HG03378 (cell line): ENCODE measurements around the gene PPP2R2C.

Experiments used
- ATAC-seq: cut with Tn5 transposase; IDR thresholded peaks from one replicate; pipeline ENCODE4 v1.9.1; 2021; ENCODE audit warnings: mild to moderate bottlenecking, moderate library complexity; ENCODE audit not compliant: unreplicated experiment

PPP2R2C gene

GRCh38 chr4:6449746-6450369, 22.6 kb downstream of the PPP2R2C start:
- no peak for ATAC-seq

DNA sequence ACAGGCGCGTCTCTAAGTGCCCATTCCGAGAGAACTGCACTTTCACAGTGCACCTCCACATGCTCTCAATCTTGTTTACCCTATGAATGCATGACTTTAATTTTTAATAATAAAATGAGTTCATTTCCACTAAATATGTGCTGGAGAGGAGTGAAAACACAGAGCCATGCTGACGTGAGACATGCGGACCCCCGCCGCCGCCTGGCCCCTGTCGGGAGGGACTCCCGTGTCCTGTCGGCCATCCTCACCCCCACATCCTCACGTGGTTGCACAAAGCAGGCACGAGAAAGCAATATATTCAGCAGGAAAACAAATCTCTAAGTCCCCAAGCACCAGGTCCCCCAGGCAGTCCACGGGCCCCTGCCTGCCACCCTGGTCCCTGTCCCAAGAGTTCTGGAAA, 23.1 kb downstream of the PPP2R2C start:
- ATAC-seq: no peak

DNA sequence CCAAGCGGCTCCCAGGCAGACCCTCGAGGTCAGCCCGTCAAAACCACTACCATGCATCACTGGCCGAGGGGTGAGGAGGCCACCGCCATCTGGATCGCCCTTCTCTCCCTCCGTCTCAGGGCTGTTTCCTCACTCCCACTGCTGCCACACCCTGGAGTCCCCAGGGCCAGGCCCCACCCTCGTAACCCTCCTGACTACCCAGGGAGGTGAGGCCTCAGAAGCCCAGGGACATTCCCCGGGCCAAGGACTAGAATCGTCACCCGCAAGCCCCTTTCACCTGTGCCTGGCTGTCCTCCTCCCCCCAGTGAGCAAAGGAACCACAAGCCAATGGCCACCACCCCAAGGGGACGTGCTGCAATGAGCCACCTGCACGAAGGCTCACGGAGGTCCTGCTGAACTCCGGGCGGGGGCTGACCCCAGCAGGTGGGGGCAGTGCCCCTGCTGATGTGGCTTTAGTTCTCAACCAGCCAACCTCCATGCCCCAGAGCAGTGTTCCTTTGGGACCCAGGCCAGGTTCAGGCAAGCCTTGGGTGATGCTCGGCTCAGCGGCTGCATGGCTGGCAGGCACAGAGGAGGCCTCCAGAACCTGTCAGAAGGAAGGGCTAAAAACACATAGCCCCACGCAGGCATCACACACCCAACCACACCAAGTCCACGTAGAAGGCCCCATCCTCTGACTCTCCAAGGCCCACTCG, 23.8 kb downstream of the PPP2R2C start:
- ATAC-seq: no peak

DNA sequence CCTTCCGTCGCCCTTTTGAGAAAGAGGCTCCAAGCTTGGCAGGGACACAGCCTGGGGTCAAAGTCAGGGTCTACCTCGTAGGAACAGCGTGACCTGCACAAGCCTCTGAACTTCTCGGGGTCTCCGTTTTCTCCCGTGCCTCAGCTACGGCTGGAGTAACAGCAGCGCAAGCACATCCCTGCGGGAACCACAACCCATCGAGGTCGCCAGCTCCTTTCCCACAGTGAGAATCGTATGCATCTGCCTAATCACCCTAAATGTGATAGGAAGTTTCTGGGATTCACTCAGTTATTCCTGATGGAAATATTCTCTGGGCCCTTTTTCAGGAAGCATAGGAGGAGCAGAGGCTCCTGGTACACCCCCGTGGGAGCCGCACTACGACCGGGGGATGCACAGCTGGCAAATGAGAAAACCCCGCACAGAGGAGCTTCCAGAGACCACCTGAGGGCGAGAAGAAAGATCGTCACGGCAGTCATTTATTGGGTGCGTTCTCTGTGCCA, 24.7 kb downstream of the PPP2R2C start:
- no peak for ATAC-seq

DNA sequence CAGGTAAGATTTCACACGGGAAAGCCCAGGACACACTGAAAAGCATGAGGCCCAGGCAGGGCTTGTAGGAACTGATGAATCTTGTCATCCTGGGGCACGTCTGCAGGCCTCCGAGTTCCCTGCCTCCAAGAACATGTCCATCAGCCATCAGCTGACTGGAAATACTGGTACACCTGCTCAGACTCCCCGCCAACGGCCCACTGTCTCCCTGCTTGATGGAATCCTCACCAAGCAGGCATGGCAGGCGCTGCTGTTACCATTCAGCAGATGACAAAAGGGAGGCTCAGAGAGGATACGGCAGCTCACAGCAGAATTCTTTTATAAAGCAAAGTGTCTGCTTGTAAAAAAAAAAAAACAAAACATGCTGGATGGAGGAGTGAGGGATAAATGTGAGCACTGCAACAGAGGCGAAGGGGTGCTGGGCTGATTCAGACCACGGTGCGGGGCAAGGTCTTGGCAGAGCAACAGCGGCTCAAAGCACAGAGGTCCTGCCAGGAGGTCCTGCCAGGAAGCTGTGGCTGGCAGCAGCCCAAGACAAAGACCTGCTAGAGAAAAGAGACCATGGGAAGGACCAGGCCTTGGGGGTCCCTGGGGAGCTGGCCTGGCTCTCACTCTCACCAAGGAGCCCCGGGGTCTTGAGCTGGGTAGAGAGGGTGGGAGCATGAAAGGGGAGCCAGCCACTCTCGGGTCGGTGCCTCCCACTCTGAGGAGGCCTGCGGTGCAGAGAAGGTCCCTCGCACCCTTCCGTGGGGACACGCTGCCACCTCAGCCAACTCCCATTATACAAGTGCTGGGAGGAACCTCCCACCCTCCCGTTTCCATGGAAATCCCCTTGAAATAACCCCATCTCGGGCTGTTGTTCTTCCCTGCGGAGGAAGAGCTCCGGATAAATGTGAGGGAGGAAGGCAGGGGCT, 25.6 kb downstream of the PPP2R2C start:
- no peak for ATAC-seq

- no peak for ATAC-seq
Observed at GRCh38 chr4:6446130-6446482, 26.3 kb downstream of the PPP2R2C start.

DNA sequence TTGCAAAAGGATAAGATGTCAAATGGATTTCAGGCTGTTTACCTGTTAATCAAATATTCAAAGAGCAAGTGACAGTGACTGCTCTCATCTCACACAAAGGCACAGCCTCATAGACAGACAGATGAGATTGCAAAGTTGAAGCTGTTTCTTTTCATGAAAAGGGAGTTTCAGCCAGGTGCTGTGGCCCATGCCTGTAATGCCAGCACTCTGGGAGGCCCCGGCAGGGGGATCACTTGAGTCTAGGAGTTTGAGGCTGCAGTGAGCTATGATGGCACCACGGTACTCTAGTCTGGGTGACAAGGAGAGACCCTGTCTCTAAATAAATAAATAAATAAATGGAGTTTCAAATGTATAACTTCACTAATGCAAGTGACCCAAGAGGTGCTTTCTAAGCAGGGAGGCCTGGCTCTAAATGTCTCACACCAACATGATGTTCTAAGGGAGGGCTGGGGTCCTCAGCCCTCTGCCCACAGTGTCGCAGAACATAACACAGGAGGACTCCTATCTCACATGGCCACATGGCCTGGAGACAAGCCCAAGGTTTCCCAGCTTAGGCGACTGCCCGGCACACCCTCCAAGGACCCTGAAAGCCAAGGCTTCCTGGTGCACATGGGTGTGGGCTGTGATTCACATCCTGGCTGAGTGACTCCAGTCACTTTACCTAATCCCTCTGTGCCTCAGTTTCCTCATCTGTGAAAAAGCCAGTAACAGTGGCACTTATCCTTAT, 26.8 kb downstream of the PPP2R2C start:
- ATAC-seq: no peak

DNA sequence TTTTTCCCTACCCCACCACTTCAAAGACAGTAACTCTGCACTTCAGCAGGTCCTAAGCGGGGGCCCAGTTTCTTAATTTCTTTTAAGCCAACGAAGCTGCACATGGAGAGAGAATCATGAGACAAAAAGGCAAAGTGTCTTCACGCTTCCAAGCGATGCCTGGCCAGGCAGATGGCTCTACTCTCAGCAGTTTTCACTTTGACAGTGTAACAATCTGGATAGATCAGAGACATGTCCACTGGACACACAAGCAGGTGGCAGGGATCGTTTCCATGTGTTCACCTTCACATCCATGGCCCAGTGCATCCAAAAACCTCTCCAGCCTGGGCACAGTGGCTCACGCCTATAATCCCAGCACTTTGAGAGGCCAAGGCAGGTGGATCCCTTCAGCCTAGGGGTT, 27.8 kb downstream of the PPP2R2C start:
- no peak for ATAC-seq

GRCh38 chr4:6443035-6444023, 29.1 kb downstream of the PPP2R2C start:
- no peak for ATAC-seq

- no peak for ATAC-seq
Observed at GRCh38 chr4:6442555-6442954, 29.9 kb downstream of the PPP2R2C start.

- no peak for ATAC-seq
Observed at GRCh38 chr4:6441758-6442157, 30.7 kb downstream of the PPP2R2C start.

- no peak for ATAC-seq
Observed at GRCh38 chr4:6441202-6441582, 31.2 kb downstream of the PPP2R2C start.

GRCh38 chr4:6440506-6441201, 31.8 kb downstream of the PPP2R2C start:
- no peak for ATAC-seq

DNA sequence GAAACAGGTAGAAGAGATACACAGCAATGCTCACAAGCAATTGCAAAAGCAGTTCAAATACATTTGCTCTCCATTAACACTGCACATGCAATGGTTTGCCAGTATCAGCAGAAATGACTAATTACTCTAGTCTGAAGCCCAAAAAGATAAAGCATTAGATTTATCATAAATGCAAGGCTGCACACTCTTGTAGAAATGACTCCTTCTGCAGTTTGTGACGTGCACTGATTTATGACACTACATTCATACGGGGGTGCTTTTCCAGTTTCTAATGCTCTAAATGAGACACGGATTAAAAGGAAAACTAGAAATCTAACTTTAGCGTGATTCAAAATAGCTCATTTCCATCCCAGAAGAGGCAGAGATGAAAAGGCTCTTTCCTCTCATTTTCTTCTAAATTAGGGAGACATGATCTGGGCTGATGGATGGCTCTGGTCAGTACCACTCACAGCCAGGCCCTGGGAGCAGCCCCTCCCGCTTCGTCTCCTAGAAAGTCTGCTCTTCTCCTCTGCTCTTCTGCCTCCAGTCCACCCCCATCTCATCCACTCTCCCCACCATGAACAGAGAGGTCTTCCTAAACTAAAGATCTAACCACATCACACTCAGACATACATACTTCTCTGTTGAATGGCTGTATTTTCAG, 33.2 kb downstream of the PPP2R2C start:
- ATAC-seq: no peak

- no peak for ATAC-seq
Observed at GRCh38 chr4:6437826-6438238, 34.6 kb downstream of the PPP2R2C start.

DNA sequence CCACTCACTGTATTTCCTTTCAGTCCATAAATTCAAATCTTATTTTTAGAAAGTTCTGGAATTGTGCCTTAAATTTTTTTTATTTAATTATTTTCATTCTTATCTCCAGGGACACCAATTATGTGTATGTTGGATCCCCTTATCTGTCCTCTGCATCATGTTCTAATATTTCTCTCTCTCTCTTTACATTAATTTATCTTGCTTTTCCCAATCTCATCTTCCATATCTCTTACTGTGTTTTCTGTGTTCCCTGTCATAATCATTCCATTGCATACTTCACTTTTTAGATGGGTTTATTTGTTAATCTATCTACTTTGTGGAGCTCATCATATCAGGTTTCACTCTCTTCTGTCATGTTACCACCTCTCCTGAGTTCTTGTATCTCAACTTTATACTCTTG, 37.4 kb downstream of the PPP2R2C start:
- no peak for ATAC-seq

- no peak for ATAC-seq
Observed at GRCh38 chr4:6430927-6431326, 41.5 kb downstream of the PPP2R2C start.

GRCh38 chr4:6427439-6428090, 44.8 kb downstream of the PPP2R2C start:
- ATAC-seq: no peak
